ENCODE results near the gene FAM89B.

The FAM89B gene

GRCh38 chr11:65580031-65580692 lies 7.8 kb downstream of the FAM89B start:
- TF ChIP-seq EZH2 (optimal IDR thresholded peaks at IDR 0.05; ENCODE audit: low read depth, low read length) (no peak), CTCF (IDR thresholded peaks at IDR 0.05; ENCODE audit: low read length) (no peak), EZH2phosphoT487 (IDR thresholded peaks at IDR 0.05; ENCODE audit: low read length) (no peak)
- Histone ChIP-seq H3K4me3 (ENCODE audit: low read length) (no peak overlapping the region), H2AFZ (ENCODE audit: low read length) (no peak overlapping the region), H3K9ac (ENCODE audit: low read length) (no peak overlapping the region), H3K27me3 (replicated peaks; ENCODE audit: insufficient read depth, low read length) (no peaks in the 10 kb centered on the region), H3K9me3 (replicated peaks; ENCODE audit: insufficient read depth, low read length) (no peaks in the 10 kb centered on the region), H3F3A (ENCODE audit: insufficient read depth, low read length) (peaks cover 5% of the 10 kb centered on the region), H4K20me1 (ENCODE audit: insufficient read depth, low read length) (no peaks in the 10 kb centered on the region), H3K4me1 (ENCODE audit: low read length) (peaks cover 11% of the 10 kb centered on the region), H3K9me2 (replicated peaks; ENCODE audit: insufficient read depth, low read length) (no peaks in the 10 kb centered on the region), H3K27ac (ENCODE audit: low read length) (no peak overlapping the region), H3K36me3 (replicated peaks; ENCODE audit: insufficient read depth, low read length) (no peaks in the 10 kb centered on the region), H3K79me2 (ENCODE audit: low read length) (peaks cover 48% of the 10 kb centered on the region), H3K4me2 (ENCODE audit: low read depth, low read length) (no peak overlapping the region)
- DNase-seq, result no peak

GRCh38 chr11:65580756-65581155 lies 8.4 kb downstream of the FAM89B start:
- no peak overlapping the region for H3K4me2 ChIP-seq (ENCODE audit: low read depth, low read length)
- DNase-seq, result no peak
- H3F3A ChIP-seq (ENCODE audit: insufficient read depth, low read length), result peaks cover 3% of the 10 kb centered on the region
- no peak overlapping the region for H3K4me3 ChIP-seq (ENCODE audit: low read length)
- H4K20me1 ChIP-seq (ENCODE audit: insufficient read depth, low read length), result no peaks in the 10 kb centered on the region
- peaks cover 8% of the 10 kb centered on the region; the same call in 1 of the 2 replicates for H3K4me1 ChIP-seq (ENCODE audit: low read length)
- H2AFZ ChIP-seq (ENCODE audit: low read length), result no peak overlapping the region
- H3K36me3 ChIP-seq (replicated peaks; ENCODE audit: insufficient read depth, low read length), result no peaks in the 10 kb centered on the region
- H3K9me3 ChIP-seq (replicated peaks; ENCODE audit: insufficient read depth, low read length), result no peaks in the 10 kb centered on the region
- H3K9me2 ChIP-seq (replicated peaks; ENCODE audit: insufficient read depth, low read length), result no peaks in the 10 kb centered on the region
- H3K27me3 ChIP-seq (replicated peaks; ENCODE audit: insufficient read depth, low read length), result no peaks in the 10 kb centered on the region
- TF ChIP-seq CTCF (IDR thresholded peaks at IDR 0.05; ENCODE audit: low read length) (no peak), EZH2phosphoT487 (IDR thresholded peaks at IDR 0.05; ENCODE audit: low read length) (no peak), EZH2 (optimal IDR thresholded peaks at IDR 0.05; ENCODE audit: low read depth, low read length) (no peak)
- peaks cover 44% of the 10 kb centered on the region for H3K79me2 ChIP-seq (ENCODE audit: low read length)
- H3K27ac ChIP-seq (ENCODE audit: low read length), result no peak overlapping the region
- no peak overlapping the region for H3K9ac ChIP-seq (ENCODE audit: low read length)

- Histone ChIP-seq H3K4me3 (ENCODE audit: low read length) (no peak overlapping the region), H3K4me1 (ENCODE audit: low read length) (peaks cover 20% of the 10 kb centered on the region), H3K36me3 (replicated peaks; ENCODE audit: insufficient read depth, low read length) (no peaks in the 10 kb centered on the region), H3F3A (ENCODE audit: insufficient read depth, low read length) (peaks cover 14% of the 10 kb centered on the region), H4K20me1 (ENCODE audit: insufficient read depth, low read length) (no peaks in the 10 kb centered on the region), H3K27ac (ENCODE audit: low read length) (no peak overlapping the region), H2AFZ (ENCODE audit: low read length) (no peak overlapping the region), H3K9me3 (replicated peaks; ENCODE audit: insufficient read depth, low read length) (no peaks in the 10 kb centered on the region), H3K9ac (ENCODE audit: low read length) (no peak overlapping the region), H3K79me2 (ENCODE audit: low read length) (peaks cover 44% of the 10 kb centered on the region), H3K27me3 (replicated peaks; ENCODE audit: insufficient read depth, low read length) (no peaks in the 10 kb centered on the region), H3K4me2 (ENCODE audit: low read depth, low read length) (no peak overlapping the region), H3K9me2 (replicated peaks; ENCODE audit: insufficient read depth, low read length) (no peaks in the 10 kb centered on the region)
- no peak for DNase-seq
- no peak for TF ChIP-seq CTCF (IDR thresholded peaks at IDR 0.05; ENCODE audit: low read length)
- no peak for TF ChIP-seq EZH2phosphoT487 (IDR thresholded peaks at IDR 0.05; ENCODE audit: low read length)
These were observed 9.6 kb downstream of the FAM89B start for GRCh38 chr11:65581928-65582327.

All from MM.1S (cell line).